Dendritic cell treated with granulocyte-macrophage colony-stimulating factor and Interleukin-4, amounts not matched to agents 40 ng/mL and 50 ng/mL, for 4 days (primary cell): ENCODE measurements around the gene GAL3ST1.

Experiments
- H3K27ac Mint-ChIP-seq: one replicate; pipeline ENCODE4 v1.8.0; 2022; ENCODE audit warnings: mild to moderate bottlenecking, mixed read lengths
- H3K27me3 Mint-ChIP-seq: one replicate; pipeline ENCODE4 v1.8.0; 2022; ENCODE audit warnings: mild to moderate bottlenecking, mixed read lengths
- H3K36me3 Mint-ChIP-seq: one replicate; pipeline ENCODE4 v1.8.0; 2022; ENCODE audit warnings: low read depth, mixed read lengths
- H3K4me1 Mint-ChIP-seq: one replicate; pipeline ENCODE4 v1.8.0; 2022; ENCODE audit warnings: low read depth, mixed read lengths
- H3K4me3 Mint-ChIP-seq: one replicate; pipeline ENCODE4 v1.8.0; 2022; ENCODE audit warnings: mild to moderate bottlenecking, moderate library complexity, mixed read lengths
- H3K9me3 Mint-ChIP-seq: one replicate; pipeline ENCODE4 v1.8.0; 2022; ENCODE audit warnings: mixed read lengths
- intact Hi-C: fragments of 100-400 bp; cut with micrococcal nuclease; formaldehyde crosslinking; loops from one replicate; pipeline ENCODE4 v1.15.0; 2022

Gene GAL3ST1

DNA sequence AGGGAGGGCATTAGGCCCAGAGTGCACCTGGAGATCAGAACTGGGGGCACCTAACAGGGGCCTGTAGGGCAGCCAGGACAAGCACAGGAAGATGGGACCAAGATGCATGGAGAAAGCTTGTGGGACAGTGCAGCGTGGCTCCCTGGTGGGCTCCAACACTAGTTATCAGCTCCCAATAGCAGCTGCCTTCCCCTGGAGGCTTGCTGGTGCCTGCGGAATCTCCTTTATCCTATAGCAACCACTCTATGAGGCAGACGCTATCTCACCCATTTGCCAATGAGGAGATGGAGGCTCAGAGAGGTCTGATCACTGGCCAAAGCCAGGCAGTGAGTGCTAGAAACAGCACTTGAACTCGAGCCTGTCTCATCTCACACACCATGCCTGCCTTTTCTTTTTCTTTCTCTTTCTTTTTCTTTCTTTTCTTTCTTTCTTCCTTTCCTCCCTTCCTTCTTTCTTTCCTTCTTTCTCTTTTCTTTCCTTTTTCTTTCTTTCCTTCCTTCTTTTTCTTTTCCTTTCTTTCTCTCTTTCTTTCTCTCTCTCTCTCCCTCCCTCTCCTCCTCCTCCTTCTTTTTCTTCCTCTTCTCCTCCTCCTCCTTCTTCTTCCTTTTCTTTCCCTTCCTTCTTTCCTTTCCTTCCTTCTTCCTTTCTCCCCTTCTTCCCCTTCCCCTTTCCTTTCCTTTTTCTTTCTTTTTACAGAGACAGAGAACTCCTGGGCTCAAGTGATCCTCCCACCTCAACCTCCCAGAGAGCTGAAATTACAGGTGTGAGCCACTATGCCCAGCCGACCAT, 52.9 kb downstream of the GAL3ST1 start:
- no peaks in the 10 kb centered on the region for H3K36me3 Mint-ChIP-seq
- intact Hi-C loops = no loop called here

DNA sequence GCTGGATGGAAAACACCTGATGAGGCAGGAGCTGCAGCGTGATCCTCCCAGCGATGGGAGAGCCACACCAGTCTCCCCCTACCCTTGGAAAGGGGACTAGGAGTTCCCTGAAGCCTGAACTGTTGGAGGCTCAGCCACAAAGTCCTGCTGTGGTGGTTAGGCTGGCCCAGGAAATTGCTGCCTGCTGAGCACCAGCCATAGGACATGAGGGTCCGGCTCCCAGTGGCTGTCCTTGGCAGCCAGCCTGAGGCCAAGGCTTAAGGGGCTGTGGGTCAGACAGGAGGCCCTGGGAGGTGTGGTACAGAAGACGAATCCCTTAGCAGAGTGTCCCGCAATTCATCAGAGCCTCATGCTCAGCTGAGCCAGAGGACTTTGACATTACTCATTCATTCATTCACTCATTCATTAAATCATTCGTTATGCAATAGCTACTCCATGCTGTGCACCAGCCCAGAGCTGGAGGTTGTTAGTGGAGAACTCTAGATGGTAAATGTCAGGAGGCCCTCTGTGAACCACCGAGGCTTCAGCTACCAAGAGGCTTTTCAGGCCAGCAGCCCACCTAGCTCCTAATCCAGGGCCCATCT, 54.5 kb downstream of the GAL3ST1 start:
- Mint-ChIP-seq H3K27ac (no peak overlapping the region), H3K9me3 (no peaks in the 10 kb centered on the region), H3K4me3 (no peak overlapping the region), H3K27me3 (peaks cover 3% of the 10 kb centered on the region), H3K36me3 (no peaks in the 10 kb centered on the region), H3K4me1 (no peaks in the 10 kb centered on the region)
- intact Hi-C loops = no loop called here

More for the DNA sequence above, 52.9 kb downstream of the GAL3ST1 start:
- Mint-ChIP-seq H3K4me1 (no peaks in the 10 kb centered on the region), H3K9me3 (no peaks in the 10 kb centered on the region), H3K27ac (no peak overlapping the region), H3K4me3 (no peak overlapping the region), H3K27me3 (peaks cover 3% of the 10 kb centered on the region)

DNA sequence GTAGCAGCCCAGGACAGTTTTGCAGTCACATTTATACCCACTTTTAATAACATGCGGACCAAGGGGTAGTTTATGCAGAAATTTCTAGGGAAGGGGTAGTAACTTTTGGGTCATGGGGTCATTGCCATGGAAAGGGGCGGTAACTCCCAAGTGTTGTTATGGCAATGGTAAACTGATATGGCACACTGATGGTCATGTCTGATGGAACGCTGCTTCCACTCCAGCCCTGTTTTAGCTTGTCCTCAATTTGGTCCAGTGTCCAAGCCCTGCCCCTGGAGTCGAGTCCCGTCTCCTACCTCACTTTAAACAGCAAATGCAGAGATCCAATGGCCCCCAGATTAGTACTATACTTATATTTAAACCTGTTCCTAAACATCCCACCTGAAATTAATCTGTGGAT, 57.7 kb downstream of the GAL3ST1 start:
- Mint-ChIP-seq H3K9me3 (no peaks in the 10 kb centered on the region), H3K27ac (no peak overlapping the region)

DNA sequence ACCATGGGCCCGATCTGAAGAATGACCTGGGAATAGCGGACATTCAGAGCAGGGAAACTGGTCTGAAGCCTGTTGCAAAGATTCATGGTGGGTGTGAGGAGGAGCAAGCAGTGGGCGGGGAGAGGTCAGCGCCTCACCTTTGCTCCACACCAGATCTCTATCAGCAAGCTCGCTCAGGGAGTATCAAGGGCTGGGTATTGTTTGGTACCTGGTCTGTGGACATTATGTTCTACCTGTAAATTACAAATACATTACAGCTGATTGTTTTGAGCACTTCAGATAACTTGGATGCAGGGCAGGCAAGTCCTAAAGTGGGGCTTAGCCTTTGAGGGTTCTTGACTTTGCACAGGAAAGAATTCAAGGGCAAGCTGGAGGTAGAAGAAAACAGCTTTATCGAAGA, 58.2 kb downstream of the GAL3ST1 start:
- no peaks in the 10 kb centered on the region for H3K4me1 Mint-ChIP-seq
- H3K27me3 Mint-ChIP-seq = no peaks in the 10 kb centered on the region
- intact Hi-C loops = no loop called here
- no peaks in the 10 kb centered on the region for H3K36me3 Mint-ChIP-seq
- no peaks in the 10 kb centered on the region for H3K9me3 Mint-ChIP-seq
- no peak overlapping the region for H3K4me3 Mint-ChIP-seq
- H3K27ac Mint-ChIP-seq = no peak overlapping the region

More for the DNA sequence above, 57.7 kb downstream of the GAL3ST1 start:
- Mint-ChIP-seq H3K4me1 (no peaks in the 10 kb centered on the region), H3K4me3 (no peak overlapping the region), H3K27me3 (peaks cover 1% of the 10 kb centered on the region), H3K36me3 (no peaks in the 10 kb centered on the region)
- intact Hi-C loops = no loop called here

DNA sequence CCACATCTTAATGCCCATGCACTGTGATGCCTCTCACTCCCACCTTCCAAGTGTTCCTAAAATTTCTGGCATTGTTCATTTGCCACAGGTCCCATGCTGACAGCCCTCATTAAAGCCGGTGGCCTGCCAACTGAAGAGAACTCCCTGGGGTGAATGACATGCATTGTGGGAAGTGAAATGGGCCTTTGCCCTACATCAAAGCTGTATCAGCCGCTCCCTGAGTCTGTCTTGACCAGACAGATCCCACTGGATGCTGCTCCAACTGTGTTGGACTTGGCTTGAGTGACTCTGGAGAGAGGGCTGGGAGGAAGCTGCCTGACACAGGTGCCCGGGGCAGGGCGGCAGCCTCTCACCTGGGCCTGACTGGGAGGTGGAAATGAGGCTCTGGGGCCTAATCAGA, 60.2 kb downstream of the GAL3ST1 start:
- intact Hi-C loops = no loop called here
- Mint-ChIP-seq H3K36me3 (no peaks in the 10 kb centered on the region), H3K4me3 (no peak overlapping the region), H3K27ac (no peak overlapping the region), H3K9me3 (no peaks in the 10 kb centered on the region), H3K27me3 (peaks cover 9% of the 10 kb centered on the region), H3K4me1 (no peaks in the 10 kb centered on the region)

DNA sequence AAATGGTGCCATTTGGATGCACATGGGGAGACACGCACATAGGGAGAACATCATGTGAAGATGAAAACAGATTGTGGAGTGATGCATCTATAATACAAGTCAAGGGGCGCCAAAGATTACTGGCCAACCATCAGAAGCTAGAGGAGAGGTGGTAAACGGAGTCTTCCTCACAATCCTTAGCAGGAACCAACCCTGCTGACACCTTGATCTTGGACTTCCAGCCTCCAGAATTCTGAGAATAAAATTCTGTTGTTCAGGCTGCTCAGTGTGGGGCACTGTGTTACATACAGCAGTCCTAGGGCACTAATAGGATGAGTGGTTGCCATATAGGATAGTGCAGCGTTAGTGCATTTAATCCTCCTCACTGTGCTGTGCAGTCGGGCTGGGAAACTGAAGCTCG, 61.0 kb downstream of the GAL3ST1 start:
- Mint-ChIP-seq H3K27ac (no peak overlapping the region), H3K36me3 (no peaks in the 10 kb centered on the region), H3K27me3 (peaks cover 12% of the 10 kb centered on the region), H3K9me3 (no peaks in the 10 kb centered on the region), H3K4me3 (no peak overlapping the region), H3K4me1 (no peaks in the 10 kb centered on the region)
- intact Hi-C loops = no loop called here

DNA sequence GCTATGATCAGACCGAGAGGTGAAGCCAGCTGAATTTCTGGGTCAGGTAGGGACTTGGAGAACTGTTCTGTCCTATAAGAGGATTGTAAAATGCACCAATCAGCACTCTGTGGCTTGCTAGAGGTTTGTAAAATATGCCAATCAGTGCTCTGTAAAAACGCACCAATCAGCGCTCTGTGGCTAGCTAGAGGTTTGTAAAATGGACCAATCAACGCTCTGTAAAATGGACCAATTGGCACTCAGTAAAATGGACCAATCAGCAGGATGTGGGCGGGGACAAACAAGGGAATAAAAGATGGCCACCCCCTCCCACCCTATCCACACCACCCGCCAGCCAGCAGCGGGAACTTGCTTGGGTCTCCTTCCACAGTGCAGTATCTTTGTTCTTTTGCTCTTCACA, 62.6 kb downstream of the GAL3ST1 start:
- intact Hi-C loops = no loop called here
- no peaks in the 10 kb centered on the region for H3K36me3 Mint-ChIP-seq
- H3K27ac Mint-ChIP-seq = no peak overlapping the region
- H3K27me3 Mint-ChIP-seq = peaks cover 14% of the 10 kb centered on the region
- no peaks in the 10 kb centered on the region for H3K4me1 Mint-ChIP-seq
- no peaks in the 10 kb centered on the region for H3K9me3 Mint-ChIP-seq
- H3K4me3 Mint-ChIP-seq = no peak overlapping the region

DNA sequence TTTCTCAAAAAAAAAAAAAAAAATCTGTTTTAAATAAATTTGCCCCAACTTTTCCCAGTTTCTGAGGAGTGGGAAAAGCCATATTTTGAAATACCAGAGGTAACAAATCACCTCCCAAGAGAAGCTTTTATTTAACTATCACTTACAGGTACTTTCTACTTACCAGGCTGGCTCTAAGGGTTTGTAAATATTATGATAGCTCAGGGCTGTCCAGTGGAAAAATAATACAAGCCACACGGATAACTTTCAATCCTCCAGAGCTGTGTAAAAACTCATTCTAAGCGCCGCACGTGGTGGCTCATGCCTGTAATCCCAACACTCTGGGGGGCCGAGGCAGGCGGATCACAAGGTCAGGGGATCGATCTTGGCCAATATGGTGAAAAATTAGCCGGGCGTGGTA, 63.4 kb downstream of the GAL3ST1 start:
- intact Hi-C loops = no loop called here

DNA sequence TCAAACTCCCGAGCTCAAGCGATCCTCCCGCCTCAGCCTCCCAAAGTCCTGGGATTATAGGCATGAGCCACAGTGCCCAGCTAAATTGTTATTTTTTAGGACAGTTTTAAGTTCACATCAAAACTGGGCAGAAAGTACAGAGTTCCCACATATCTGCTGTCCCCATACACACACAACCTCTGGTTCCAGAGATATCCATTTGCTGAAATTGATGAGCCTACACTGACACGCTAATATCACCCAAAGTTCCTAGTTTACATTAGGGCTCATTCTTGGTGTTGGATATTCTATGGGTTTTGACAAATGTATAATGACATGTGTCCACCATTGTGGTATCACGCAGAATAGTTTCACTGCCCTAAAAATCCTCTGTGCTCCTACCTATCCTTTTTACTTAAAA, 66.2 kb downstream of the GAL3ST1 start:
- H3K36me3 Mint-ChIP-seq = no peaks in the 10 kb centered on the region
- no peak overlapping the region for H3K4me3 Mint-ChIP-seq
- intact Hi-C loops = no loop called here
- no peaks in the 10 kb centered on the region for H3K4me1 Mint-ChIP-seq
- H3K27me3 Mint-ChIP-seq = peaks cover 48% of the 10 kb centered on the region
- no peaks in the 10 kb centered on the region for H3K9me3 Mint-ChIP-seq
- H3K27ac Mint-ChIP-seq = no peak overlapping the region

More for the DNA sequence above, 63.4 kb downstream of the GAL3ST1 start:
- Mint-ChIP-seq H3K9me3 (no peaks in the 10 kb centered on the region), H3K27ac (no peak overlapping the region), H3K36me3 (no peaks in the 10 kb centered on the region), H3K4me3 (no peak overlapping the region), H3K27me3 (peaks cover 21% of the 10 kb centered on the region), H3K4me1 (no peaks in the 10 kb centered on the region)

DNA sequence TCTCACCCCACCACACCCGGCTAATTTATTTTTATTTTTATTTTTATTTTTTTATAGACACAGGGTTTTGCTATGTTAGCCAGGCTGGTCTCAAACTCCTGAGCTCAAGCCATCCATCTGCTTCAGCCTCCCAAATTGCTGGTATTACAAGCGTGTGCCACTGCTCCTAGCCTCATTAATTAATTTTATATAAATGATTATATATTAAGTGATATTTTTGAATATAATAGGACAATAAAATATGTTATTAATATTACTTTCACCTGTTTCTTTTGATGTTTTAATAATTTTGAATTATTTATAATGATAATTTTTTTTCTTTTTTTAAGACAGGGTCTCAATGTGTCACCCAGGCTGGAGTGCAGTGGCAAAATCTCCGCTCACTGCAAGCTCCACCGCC, 66.8 kb downstream of the GAL3ST1 start:
- H3K27ac Mint-ChIP-seq = no peak overlapping the region
- intact Hi-C loops = no loop called here
- H3K9me3 Mint-ChIP-seq = no peaks in the 10 kb centered on the region
- H3K4me1 Mint-ChIP-seq = no peaks in the 10 kb centered on the region
- no peaks in the 10 kb centered on the region for H3K36me3 Mint-ChIP-seq
- H3K4me3 Mint-ChIP-seq = no peak overlapping the region
- H3K27me3 Mint-ChIP-seq = peaks cover 48% of the 10 kb centered on the region

DNA sequence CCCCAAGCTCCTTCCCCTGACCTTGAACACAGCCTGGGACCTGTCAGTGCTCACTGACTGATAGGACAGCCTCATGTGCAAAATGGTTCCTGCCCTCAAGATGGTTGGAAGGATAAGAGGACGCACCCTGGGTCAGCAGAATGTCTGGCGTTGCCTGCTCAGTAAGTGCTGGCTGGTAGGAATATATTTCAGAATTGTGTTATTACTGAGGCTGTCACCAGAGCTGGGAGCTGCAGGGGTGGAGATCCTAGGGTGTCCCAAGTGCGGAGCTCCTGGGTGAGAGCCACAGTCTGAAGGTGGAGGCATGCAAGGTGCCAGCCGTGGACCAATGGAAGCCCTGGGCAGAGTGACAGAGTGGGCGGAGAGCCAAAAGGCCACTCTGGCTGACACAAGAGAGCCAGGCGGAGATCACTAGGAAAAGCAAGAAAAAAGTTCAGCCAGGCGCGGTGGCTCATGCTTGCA, 67.9 kb downstream of the GAL3ST1 start:
- Mint-ChIP-seq H3K4me1 (no peaks in the 10 kb centered on the region), H3K27ac (no peak overlapping the region), H3K27me3 (peaks cover 53% of the 10 kb centered on the region), H3K9me3 (no peaks in the 10 kb centered on the region), H3K4me3 (no peak overlapping the region), H3K36me3 (no peaks in the 10 kb centered on the region)
- intact Hi-C loops = no loop called here
